Neural cell (in vitro differentiated cells): Measurements from ENCODE around the gene THUMPD1.
"Not testable (repeated sequence)": the region's sequence is repeated elsewhere in the genome, so short reads cannot be mapped to it uniquely, and the experiment has no call there.

Source experiments
- EP300 ChIP-seq: fragments of 450-650 bp; conservative IDR thresholded peaks from 2 replicates; pipeline ENCODE4 v1.6.1; 2014; ENCODE audit warnings: antibody characterized with exemption, mild to moderate bottlenecking, moderate library complexity; ENCODE audit not compliant: poor library complexity, severe bottlenecking
- EZH2 ChIP-seq: fragments of 200-600, 300-800 bp; shearing (Covaris generic), sonication (generic); IDR thresholded peaks from 2 replicates; pipeline ENCODE4 v1.6.1; 2014; ENCODE audit warnings: antibody characterized with exemption, low read length, borderline replicate concordance, mild to moderate bottlenecking; ENCODE audit not compliant: insufficient read depth, poor library complexity, severe bottlenecking
- POLR2AphosphoS5 ChIP-seq: IDR thresholded peaks from 2 replicates; pipeline ENCODE4 v1.6.1; 2012
- RAD21 ChIP-seq: fragments of 450-650 bp; conservative IDR thresholded peaks from 2 replicates; pipeline ENCODE4 v1.6.1; 2014; ENCODE audit warnings: antibody characterized with exemption, mild to moderate bottlenecking, moderate library complexity
- SMC3 ChIP-seq: fragments of 450-650 bp; conservative IDR thresholded peaks from 2 replicates; pipeline ENCODE4 v1.6.1; 2014; ENCODE audit warnings: antibody characterized with exemption, mild to moderate bottlenecking, moderate library complexity; ENCODE audit not compliant: poor library complexity
- TF ChIP-seq, protein P1 (sequence below): fragments of 450-650 bp; IDR thresholded peaks from 2 replicates; pipeline ENCODE4 v1.5.1; 2014; ENCODE audit warnings: antibody characterized with exemption, mild to moderate bottlenecking, moderate library complexity; ENCODE audit not compliant: poor library complexity, severe bottlenecking
- TF ChIP-seq, protein P2 (sequence below): IDR thresholded peaks from 2 replicates; pipeline ENCODE4 v1.6.1; 2012; ENCODE audit warnings: borderline replicate concordance

DNA sequence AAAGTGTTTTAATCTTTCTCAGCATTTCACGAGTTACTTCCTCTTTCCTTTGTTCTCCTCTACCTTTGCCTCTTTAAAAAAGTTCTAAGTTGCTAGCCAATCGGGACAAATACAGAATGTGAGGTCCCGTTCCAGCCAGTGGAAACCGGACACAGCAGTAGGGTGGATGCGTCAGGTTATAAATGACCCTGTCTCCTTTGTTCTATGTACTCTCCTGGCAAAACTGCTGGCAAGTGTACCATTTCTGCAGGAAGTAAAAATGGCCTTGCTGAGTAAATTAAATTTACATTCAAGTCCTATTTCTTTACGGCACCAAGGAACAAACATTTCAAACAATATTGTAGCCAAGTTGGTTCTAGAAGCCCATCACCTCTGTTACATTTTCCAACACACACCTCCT lies 47.5 kb downstream of the THUMPD1 start:
- not testable (repeated sequence) for TF ChIP-seq EP300, SMC3, RAD21, POLR2AphosphoS5, EZH2
- TF ChIP-seq, protein P1, sequence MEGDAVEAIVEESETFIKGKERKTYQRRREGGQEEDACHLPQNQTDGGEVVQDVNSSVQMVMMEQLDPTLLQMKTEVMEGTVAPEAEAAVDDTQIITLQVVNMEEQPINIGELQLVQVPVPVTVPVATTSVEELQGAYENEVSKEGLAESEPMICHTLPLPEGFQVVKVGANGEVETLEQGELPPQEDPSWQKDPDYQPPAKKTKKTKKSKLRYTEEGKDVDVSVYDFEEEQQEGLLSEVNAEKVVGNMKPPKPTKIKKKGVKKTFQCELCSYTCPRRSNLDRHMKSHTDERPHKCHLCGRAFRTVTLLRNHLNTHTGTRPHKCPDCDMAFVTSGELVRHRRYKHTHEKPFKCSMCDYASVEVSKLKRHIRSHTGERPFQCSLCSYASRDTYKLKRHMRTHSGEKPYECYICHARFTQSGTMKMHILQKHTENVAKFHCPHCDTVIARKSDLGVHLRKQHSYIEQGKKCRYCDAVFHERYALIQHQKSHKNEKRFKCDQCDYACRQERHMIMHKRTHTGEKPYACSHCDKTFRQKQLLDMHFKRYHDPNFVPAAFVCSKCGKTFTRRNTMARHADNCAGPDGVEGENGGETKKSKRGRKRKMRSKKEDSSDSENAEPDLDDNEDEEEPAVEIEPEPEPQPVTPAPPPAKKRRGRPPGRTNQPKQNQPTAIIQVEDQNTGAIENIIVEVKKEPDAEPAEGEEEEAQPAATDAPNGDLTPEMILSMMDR: not testable (repeated sequence)
- TF ChIP-seq, protein P2, sequence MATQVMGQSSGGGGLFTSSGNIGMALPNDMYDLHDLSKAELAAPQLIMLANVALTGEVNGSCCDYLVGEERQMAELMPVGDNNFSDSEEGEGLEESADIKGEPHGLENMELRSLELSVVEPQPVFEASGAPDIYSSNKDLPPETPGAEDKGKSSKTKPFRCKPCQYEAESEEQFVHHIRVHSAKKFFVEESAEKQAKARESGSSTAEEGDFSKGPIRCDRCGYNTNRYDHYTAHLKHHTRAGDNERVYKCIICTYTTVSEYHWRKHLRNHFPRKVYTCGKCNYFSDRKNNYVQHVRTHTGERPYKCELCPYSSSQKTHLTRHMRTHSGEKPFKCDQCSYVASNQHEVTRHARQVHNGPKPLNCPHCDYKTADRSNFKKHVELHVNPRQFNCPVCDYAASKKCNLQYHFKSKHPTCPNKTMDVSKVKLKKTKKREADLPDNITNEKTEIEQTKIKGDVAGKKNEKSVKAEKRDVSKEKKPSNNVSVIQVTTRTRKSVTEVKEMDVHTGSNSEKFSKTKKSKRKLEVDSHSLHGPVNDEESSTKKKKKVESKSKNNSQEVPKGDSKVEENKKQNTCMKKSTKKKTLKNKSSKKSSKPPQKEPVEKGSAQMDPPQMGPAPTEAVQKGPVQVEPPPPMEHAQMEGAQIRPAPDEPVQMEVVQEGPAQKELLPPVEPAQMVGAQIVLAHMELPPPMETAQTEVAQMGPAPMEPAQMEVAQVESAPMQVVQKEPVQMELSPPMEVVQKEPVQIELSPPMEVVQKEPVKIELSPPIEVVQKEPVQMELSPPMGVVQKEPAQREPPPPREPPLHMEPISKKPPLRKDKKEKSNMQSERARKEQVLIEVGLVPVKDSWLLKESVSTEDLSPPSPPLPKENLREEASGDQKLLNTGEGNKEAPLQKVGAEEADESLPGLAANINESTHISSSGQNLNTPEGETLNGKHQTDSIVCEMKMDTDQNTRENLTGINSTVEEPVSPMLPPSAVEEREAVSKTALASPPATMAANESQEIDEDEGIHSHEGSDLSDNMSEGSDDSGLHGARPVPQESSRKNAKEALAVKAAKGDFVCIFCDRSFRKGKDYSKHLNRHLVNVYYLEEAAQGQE: not testable (repeated sequence)
